ENCODE results near the gene CPLX3. TPM values are rescaled to one million over a fixed set of nuclear protein-coding genes. Genes with fewer than 3 reads are reported as not detected.

Gene CPLX3
- total RNA-seq, 1 donor from 2014 or later = not detected

DNA sequence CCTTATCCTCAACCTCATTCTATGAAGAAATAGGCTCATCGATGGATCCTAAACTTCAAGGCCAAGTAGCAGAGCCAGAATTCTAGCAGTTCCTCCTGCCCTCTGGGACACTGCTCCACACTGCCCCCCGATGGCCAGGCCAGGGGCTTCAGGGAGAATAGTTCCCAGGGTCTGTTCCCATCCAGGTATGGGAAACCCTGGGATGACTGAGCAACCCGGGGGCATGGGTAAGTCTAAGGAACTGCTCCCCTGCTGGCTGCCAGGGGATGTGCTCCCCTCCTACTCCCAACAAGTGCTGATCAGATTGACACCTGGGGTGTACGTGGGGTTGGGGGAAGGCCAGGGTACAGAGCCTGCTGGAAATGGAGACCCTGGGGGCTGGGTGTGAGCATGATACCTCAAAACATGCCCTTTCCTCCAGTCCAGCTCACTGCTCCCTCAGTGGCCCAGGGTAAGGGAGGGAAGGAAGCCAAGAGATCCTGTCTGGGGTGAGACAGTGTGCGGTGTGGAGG lies 8.9 kb downstream of the CPLX3 start:
- Histone ChIP-seq H3K4me3 (no peak overlapping the region), H3K27ac (no peak overlapping the region), H3K9me3 (no peaks in the 10 kb centered on the region), H3K4me1 (no peaks in the 10 kb centered on the region), H3K36me3 (peaks cover 11 to 15% of the 10 kb centered on the region in 2 donors), H3K27me3 (no peaks in the 10 kb centered on the region)
- intact Hi-C loops (cut with DNase I) = loop anchor here (1.0 kb wide), 1 partner anchor 53 kb away; the partner anchor contains the start of gene CSK
- TF ChIP-seq, protein P1, sequence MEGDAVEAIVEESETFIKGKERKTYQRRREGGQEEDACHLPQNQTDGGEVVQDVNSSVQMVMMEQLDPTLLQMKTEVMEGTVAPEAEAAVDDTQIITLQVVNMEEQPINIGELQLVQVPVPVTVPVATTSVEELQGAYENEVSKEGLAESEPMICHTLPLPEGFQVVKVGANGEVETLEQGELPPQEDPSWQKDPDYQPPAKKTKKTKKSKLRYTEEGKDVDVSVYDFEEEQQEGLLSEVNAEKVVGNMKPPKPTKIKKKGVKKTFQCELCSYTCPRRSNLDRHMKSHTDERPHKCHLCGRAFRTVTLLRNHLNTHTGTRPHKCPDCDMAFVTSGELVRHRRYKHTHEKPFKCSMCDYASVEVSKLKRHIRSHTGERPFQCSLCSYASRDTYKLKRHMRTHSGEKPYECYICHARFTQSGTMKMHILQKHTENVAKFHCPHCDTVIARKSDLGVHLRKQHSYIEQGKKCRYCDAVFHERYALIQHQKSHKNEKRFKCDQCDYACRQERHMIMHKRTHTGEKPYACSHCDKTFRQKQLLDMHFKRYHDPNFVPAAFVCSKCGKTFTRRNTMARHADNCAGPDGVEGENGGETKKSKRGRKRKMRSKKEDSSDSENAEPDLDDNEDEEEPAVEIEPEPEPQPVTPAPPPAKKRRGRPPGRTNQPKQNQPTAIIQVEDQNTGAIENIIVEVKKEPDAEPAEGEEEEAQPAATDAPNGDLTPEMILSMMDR (IDR thresholded peaks at IDR 0.05) = peak; percentile 53 to 60 (median 56)
- DNase-seq (ENCODE audit: low spot score in 2 of 2) = no peak

DNA sequence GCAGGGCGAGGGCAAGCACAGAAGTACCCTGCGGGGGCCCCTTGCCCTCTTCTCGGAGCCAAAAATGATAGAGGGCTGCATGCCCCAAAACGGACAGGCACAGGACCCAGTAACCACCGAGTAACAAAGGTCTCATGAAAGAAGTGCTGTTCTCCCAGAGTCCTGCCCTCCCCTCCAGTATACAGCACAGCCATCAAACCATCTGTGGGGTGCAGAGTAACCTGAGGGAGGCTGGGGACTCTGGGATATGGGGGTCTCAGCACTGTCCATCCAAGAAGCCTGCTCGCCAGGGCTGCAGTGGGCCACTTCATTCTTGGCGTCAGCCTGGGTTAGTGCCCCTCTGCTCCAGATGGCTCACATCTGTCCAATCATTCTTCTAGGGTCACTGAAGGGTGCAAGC lies 10.4 kb downstream of the CPLX3 start:
- Histone ChIP-seq H3K27me3 (no peaks in the 10 kb centered on the region), H3K4me3 (no peak overlapping the region), H3K36me3 (peaks cover 11 to 15% of the 10 kb centered on the region in 2 donors), H3K4me1 (peaks cover 0 to under 1% of the 10 kb centered on the region in 2 donors), H3K9me3 (no peaks in the 10 kb centered on the region), H3K27ac (no peak overlapping the region)
- TF ChIP-seq, protein P1 (IDR thresholded peaks at IDR 0.05) = no peak
- intact Hi-C loops (cut with DNase I) = no loop called here
- no peak for DNase-seq (ENCODE audit: low spot score in 2 of 2)

DNA sequence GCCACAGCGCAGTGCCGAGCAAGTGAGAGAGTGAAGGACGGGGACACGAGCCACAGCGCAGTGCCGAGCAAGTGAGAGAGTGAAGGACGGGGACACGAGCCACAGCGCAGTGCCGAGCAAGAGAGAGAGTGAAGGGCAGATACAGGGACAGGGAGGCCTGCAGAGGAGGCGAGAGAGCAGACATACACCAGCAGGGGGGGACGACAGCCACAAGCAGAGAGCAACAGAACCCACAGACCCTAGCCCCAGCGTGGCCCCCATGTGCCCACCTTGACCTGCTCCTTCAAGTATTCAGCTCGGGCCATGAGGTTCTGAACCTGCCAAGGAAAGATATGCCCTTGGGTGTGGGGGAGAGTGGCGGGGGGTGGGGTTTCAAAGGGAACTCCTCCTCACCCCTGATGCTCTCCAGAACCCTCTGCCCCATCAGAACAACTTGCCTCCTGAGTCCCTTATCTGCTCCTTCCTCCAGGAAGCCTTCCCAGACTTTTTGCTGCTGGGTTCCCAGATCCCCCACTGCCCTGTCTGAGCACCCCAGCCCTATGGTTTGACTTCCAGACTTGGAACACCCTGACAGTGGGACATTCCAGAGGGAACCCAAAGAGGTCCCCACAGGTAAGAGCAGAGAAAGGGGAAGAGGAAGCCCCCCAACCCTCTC lies 11.2 kb downstream of the CPLX3 start:
- peaks cover 11 to 15% of the 10 kb centered on the region in 2 donors for H3K36me3 ChIP-seq
- TF ChIP-seq, protein P1 (IDR thresholded peaks at IDR 0.05) = no peak
- no peaks in the 10 kb centered on the region for H3K27me3 ChIP-seq
- no peaks in the 10 kb centered on the region for H3K9me3 ChIP-seq
- no peak overlapping the region for H3K4me3 ChIP-seq
- peaks cover 4 to 7% of the 10 kb centered on the region in 2 donors for H3K4me1 ChIP-seq
- intact Hi-C loops (cut with DNase I) = no loop called here
- H3K27ac ChIP-seq = no peak overlapping the region
- DNase-seq (ENCODE audit: low spot score in 2 of 2) = no peak

DNA sequence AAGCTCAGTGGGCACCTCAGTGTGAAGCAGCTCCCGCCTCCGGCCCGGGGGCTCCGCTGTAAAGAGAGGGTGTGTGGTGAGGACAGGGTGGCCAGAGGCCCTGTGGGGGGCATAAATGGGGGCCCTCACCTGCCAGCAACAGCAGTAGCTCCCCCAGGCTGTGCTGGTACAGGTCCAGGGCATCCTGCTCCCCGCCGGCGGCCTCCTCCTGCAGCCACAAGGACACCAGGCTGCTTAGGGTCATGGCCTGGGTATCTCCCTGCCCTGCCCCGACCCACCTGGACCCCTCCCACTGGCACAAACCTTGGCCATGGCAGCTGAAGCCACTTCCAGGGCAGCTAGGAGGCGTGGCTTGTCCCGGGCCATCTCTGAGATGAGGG lies 11.7 kb downstream of the CPLX3 start:
- Histone ChIP-seq H3K27ac (no peak overlapping the region), H3K4me3 (no peak overlapping the region), H3K4me1 (peaks cover 4 to 7% of the 10 kb centered on the region in 2 donors), H3K9me3 (no peaks in the 10 kb centered on the region), H3K36me3 (peaks cover 11 to 15% of the 10 kb centered on the region in 2 donors), H3K27me3 (no peaks in the 10 kb centered on the region)
- no peak for DNase-seq (ENCODE audit: low spot score in 2 of 2)
- TF ChIP-seq, protein P1 (IDR thresholded peaks at IDR 0.05) = no peak
- intact Hi-C loops (cut with DNase I) = no loop called here

DNA sequence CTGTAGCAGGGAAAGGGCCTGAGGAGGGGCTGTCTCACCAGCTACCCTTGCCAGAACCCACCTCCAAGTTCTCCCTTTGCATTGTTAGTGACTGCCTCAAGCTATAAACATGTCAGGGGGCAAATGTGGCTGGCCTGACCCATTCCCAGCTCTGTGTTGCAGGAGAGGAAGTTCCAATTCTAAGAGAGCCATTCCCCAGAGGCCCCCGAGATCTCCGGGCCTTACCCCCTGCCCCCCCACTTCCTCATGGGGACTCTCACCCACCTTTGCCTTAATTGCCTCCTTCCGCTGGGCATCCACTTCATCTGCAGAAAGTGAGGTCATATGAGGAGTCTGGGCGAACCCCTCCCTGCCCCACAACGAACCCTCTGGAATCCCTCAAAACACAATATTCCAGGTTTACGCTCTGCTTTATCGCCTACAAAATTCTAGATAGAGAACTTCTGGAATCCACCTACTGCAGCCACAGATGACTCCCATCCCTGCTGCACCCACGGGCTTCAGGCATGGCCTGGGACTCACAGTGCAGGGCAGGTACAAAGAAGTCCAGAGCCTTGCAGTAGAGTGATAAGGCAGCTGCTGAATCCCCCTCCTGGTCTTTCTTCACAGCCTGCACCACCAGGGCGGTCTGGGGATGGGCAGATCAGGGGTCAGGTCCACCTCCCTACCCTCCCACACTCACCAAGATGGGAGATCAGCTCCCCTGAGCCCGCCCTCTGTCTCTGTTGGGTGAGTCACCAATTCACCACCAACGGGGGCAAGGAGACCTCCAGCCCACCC lies 12.5 kb downstream of the CPLX3 start:
- H3K27ac ChIP-seq = no peak overlapping the region
- no peak for DNase-seq (ENCODE audit: low spot score in 2 of 2)
- peaks cover 4 to 7% of the 10 kb centered on the region in 2 donors for H3K4me1 ChIP-seq
- no peaks in the 10 kb centered on the region for H3K27me3 ChIP-seq
- no peaks in the 10 kb centered on the region for H3K9me3 ChIP-seq
- intact Hi-C loops (cut with DNase I) = no loop called here
- TF ChIP-seq, protein P1 (IDR thresholded peaks at IDR 0.05) = no peak
- no peak overlapping the region for H3K4me3 ChIP-seq
- H3K36me3 ChIP-seq = peaks cover 11 to 15% of the 10 kb centered on the region in 2 donors
